Ovary (tissue), 3 donors: ENCODE data around the gene TMED3.
"Not testable (repeated sequence)": the region's sequence is repeated elsewhere in the genome, so short reads cannot be mapped to it uniquely, and the experiment has no call there.

Experiments used
- EP300 ChIP-seq: sonication (generic); formaldehyde crosslinking; IDR thresholded peaks from one replicate; pipeline ENCODE4 v1.6.1; 2017; ENCODE audit warnings: antibody characterized with exemption
- POLR2A ChIP-seq: fragments of 450-650 bp; IDR thresholded peaks from one replicate; pipeline ENCODE4 v1.6.1; 2017; ENCODE audit warnings: antibody characterized with exemption, mild to moderate bottlenecking, moderate library complexity
- TF ChIP-seq, protein P1 (sequence below), 3 donors: fragments of 450-650 bp in 2 of 3; fragments of 200-600 bp in 1 of 3; IDR thresholded peaks; one replicate each; pipeline versions ENCODE4 v1.5.1 to v1.8.0; 2016 to 2022; ENCODE audit warnings: antibody characterized with exemption in 3 of 3, mild to moderate bottlenecking in 1 of 3
- donor health status: DM: no; HTN: no; CAD: no.

DNA sequence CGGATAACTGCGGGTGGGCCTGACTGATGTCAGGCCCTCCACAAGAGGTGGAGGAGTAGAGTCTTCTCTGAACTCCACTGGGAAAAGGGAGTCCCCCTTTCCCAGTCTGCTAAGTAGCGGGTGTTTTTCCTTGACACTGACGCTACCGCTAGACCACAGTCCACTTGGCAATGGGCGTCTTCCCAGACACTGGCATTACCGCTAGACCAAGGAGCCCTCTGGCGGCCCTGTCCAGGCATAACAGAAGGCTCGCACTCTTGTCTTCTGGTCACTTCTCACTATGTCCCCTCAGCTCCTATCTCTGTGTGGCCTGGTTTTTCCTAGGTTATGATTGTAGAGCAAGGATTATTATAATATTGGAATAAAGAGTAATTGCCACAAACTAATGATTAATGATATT, 9.1 kb downstream of the TMED3 start:
- TF ChIP-seq, protein P1, sequence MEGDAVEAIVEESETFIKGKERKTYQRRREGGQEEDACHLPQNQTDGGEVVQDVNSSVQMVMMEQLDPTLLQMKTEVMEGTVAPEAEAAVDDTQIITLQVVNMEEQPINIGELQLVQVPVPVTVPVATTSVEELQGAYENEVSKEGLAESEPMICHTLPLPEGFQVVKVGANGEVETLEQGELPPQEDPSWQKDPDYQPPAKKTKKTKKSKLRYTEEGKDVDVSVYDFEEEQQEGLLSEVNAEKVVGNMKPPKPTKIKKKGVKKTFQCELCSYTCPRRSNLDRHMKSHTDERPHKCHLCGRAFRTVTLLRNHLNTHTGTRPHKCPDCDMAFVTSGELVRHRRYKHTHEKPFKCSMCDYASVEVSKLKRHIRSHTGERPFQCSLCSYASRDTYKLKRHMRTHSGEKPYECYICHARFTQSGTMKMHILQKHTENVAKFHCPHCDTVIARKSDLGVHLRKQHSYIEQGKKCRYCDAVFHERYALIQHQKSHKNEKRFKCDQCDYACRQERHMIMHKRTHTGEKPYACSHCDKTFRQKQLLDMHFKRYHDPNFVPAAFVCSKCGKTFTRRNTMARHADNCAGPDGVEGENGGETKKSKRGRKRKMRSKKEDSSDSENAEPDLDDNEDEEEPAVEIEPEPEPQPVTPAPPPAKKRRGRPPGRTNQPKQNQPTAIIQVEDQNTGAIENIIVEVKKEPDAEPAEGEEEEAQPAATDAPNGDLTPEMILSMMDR (IDR thresholded peaks at IDR 0.05), result not testable (repeated sequence)
- TF ChIP-seq EP300, POLR2A: not testable (repeated sequence)
